ENCODE results near the gene LIF.
"Not testable (repeated sequence)": the region's sequence is repeated elsewhere in the genome, so short reads cannot be mapped to it uniquely, and the experiment has no call there.

Gene LIF

GRCh38 chr22:30234786-30235470, 11.6 kb downstream of the LIF start:
- Mint-ChIP-seq H3K9me3 (no peaks in the 10 kb centered on the region), H3K36me3 (ENCODE audit: low read depth) (no peaks in the 10 kb centered on the region), H3K27ac (no peak overlapping the region)

GRCh38 chr22:30234325-30234724, 12.2 kb downstream of the LIF start:
- not testable (repeated sequence) for H3K9me3 Mint-ChIP-seq; H3K4me1 Mint-ChIP-seq (ENCODE audit: low read depth); H3K36me3 Mint-ChIP-seq (ENCODE audit: low read depth); H3K27ac Mint-ChIP-seq; H3K27me3 Mint-ChIP-seq; H3K4me3 Mint-ChIP-seq

More at GRCh38 chr22:30234786-30235470, 11.6 kb downstream of the LIF start:
- H3K27me3 Mint-ChIP-seq, result no peaks in the 10 kb centered on the region
- H3K4me1 Mint-ChIP-seq (ENCODE audit: low read depth), result peaks cover 9% of the 10 kb centered on the region
- no peak overlapping the region for H3K4me3 Mint-ChIP-seq

- Mint-ChIP-seq H3K9me3 (no peaks in the 10 kb centered on the region), H3K4me3 (no peak overlapping the region), H3K27ac (no peak overlapping the region), H3K36me3 (ENCODE audit: low read depth) (no peaks in the 10 kb centered on the region), H3K27me3 (no peaks in the 10 kb centered on the region), H3K4me1 (ENCODE audit: low read depth) (peaks cover 11% of the 10 kb centered on the region)
Measured at GRCh38 chr22:30233582-30233981, 13.0 kb downstream of the LIF start.

GRCh38 chr22:30232716-30233218, 13.8 kb downstream of the LIF start:
- Mint-ChIP-seq H3K9me3 (no peaks in the 10 kb centered on the region), H3K4me1 (ENCODE audit: low read depth) (peaks cover 19% of the 10 kb centered on the region), H3K27me3 (no peaks in the 10 kb centered on the region), H3K36me3 (ENCODE audit: low read depth) (no peaks in the 10 kb centered on the region), H3K4me3 (no peak overlapping the region), H3K27ac (no peak overlapping the region)

- H3K27ac Mint-ChIP-seq, result no peak overlapping the region
- no peaks in the 10 kb centered on the region for H3K36me3 Mint-ChIP-seq (ENCODE audit: low read depth)
- no peaks in the 10 kb centered on the region for H3K27me3 Mint-ChIP-seq
- no peak overlapping the region for H3K4me3 Mint-ChIP-seq
- peaks cover 26% of the 10 kb centered on the region for H3K4me1 Mint-ChIP-seq (ENCODE audit: low read depth)
- no peaks in the 10 kb centered on the region for H3K9me3 Mint-ChIP-seq
Measured at GRCh38 chr22:30230787-30231461, 15.6 kb downstream of the LIF start.

GRCh38 chr22:30230330-30230729, 16.2 kb downstream of the LIF start:
- Mint-ChIP-seq H3K4me1 (ENCODE audit: low read depth) (peaks cover 21% of the 10 kb centered on the region), H3K27ac (no peak overlapping the region), H3K36me3 (ENCODE audit: low read depth) (no peaks in the 10 kb centered on the region), H3K9me3 (no peaks in the 10 kb centered on the region), H3K4me3 (no peak overlapping the region), H3K27me3 (no peaks in the 10 kb centered on the region)

- Mint-ChIP-seq H3K4me3 (no peak overlapping the region), H3K4me1 (ENCODE audit: low read depth) (peaks cover 35% of the 10 kb centered on the region), H3K36me3 (ENCODE audit: low read depth) (no peaks in the 10 kb centered on the region), H3K27me3 (no peaks in the 10 kb centered on the region), H3K27ac (peak overlapping the region; percentile 34), H3K9me3 (no peaks in the 10 kb centered on the region)
Measured at GRCh38 chr22:30228509-30229359, 17.8 kb downstream of the LIF start.

- Mint-ChIP-seq H3K4me1 (ENCODE audit: low read depth) (peaks cover 46% of the 10 kb centered on the region), H3K9me3 (no peaks in the 10 kb centered on the region), H3K4me3 (no peak overlapping the region), H3K36me3 (ENCODE audit: low read depth) (no peaks in the 10 kb centered on the region), H3K27me3 (no peaks in the 10 kb centered on the region), H3K27ac (peak overlapping the region; percentile 36)
Measured at GRCh38 chr22:30227438-30228228, 18.9 kb downstream of the LIF start.

- no peak overlapping the region for H3K4me3 Mint-ChIP-seq
- H3K4me1 Mint-ChIP-seq (ENCODE audit: low read depth), result peaks cover 59% of the 10 kb centered on the region
- H3K36me3 Mint-ChIP-seq (ENCODE audit: low read depth), result no peaks in the 10 kb centered on the region
- H3K27me3 Mint-ChIP-seq, result no peaks in the 10 kb centered on the region
- no peak overlapping the region for H3K27ac Mint-ChIP-seq
- H3K9me3 Mint-ChIP-seq, result no peaks in the 10 kb centered on the region
Measured at GRCh38 chr22:30226192-30226832, 20.2 kb downstream of the LIF start.

- no peaks in the 10 kb centered on the region for H3K36me3 Mint-ChIP-seq (ENCODE audit: low read depth)
- peaks cover 69% of the 10 kb centered on the region for H3K4me1 Mint-ChIP-seq (ENCODE audit: low read depth)
- no peaks in the 10 kb centered on the region for H3K27me3 Mint-ChIP-seq
- no peak overlapping the region for H3K4me3 Mint-ChIP-seq
- no peaks in the 10 kb centered on the region for H3K9me3 Mint-ChIP-seq
- H3K27ac Mint-ChIP-seq, result no peak overlapping the region
Measured at GRCh38 chr22:30225220-30225927, 21.2 kb downstream of the LIF start.

- Mint-ChIP-seq H3K27ac (peak overlapping the region; percentile 61), H3K36me3 (ENCODE audit: low read depth) (no peaks in the 10 kb centered on the region), H3K4me1 (ENCODE audit: low read depth) (peaks cover 79% of the 10 kb centered on the region), H3K4me3 (no peak overlapping the region), H3K27me3 (no peaks in the 10 kb centered on the region), H3K9me3 (no peaks in the 10 kb centered on the region)
Measured at GRCh38 chr22:30224161-30224857, 22.2 kb downstream of the LIF start.

- H3K4me3 Mint-ChIP-seq, result no peak overlapping the region
- H3K27ac Mint-ChIP-seq, result peak overlapping the region; percentile 61
- H3K9me3 Mint-ChIP-seq, result no peaks in the 10 kb centered on the region
- no peaks in the 10 kb centered on the region for H3K27me3 Mint-ChIP-seq
- no peaks in the 10 kb centered on the region for H3K36me3 Mint-ChIP-seq (ENCODE audit: low read depth)
- H3K4me1 Mint-ChIP-seq (ENCODE audit: low read depth), result peaks cover 75% of the 10 kb centered on the region
Measured at GRCh38 chr22:30223303-30223702, 23.3 kb downstream of the LIF start.

- Mint-ChIP-seq H3K4me1 (ENCODE audit: low read depth) (peaks cover 66% of the 10 kb centered on the region), H3K9me3 (no peaks in the 10 kb centered on the region), H3K27ac (peak overlapping the region; percentile 36), H3K27me3 (no peaks in the 10 kb centered on the region), H3K4me3 (no peak overlapping the region), H3K36me3 (ENCODE audit: low read depth) (no peaks in the 10 kb centered on the region)
Measured at GRCh38 chr22:30222321-30222720, 24.2 kb downstream of the LIF start.
